GM18508 (cell line): ENCODE measurements around the gene ABAT.
"Not testable (repeated sequence)": the region's sequence is repeated elsewhere in the genome, so short reads cannot be mapped to it uniquely, and the experiment has no call there.

Experiments
- ATAC-seq: cut with Tn5 transposase; IDR thresholded peaks from one replicate; pipeline ENCODE4 v1.9.1; 2021; ENCODE audit warnings: moderate number of reproducible peaks; ENCODE audit not compliant: insufficient read depth, unreplicated experiment

ABAT gene

DNA sequence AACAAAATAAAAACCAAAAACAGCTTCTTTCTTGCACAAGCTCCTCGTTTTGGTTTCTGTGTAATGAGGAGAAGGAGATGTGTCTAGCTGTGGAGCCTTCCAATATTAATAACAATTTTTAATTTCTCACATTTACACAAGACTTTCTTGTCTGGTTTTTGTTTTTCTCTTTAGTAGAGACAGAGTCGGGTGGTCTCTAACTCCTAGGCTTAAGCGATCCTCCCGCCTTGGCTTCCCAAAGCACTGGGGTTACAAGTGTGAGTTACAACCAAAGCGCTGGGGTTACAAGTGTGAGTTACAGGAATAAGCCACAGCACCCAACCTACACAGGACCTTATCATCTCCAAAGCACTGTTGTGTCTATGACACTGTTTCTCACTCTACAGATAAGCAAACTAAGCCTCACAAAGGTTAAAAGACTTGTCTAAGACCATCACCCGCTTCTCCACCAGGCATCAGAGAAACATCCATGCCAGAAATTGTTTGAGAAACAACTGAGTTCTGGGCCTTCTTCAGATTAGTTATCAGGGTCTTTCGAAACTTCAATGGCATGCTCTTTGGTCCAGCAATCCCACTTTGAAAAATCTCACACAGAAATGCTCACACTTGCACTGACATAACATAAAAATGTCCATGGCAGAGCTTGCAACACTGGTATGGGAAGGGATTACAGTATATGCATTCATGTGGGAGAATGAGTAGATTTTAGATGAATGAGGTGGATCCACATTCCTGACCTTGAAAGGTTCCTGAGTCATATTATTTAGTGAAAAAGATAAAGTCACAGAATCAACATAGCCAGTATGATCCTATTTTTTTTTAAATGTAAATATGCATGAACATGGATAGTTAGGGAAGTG lies 3.9 kb downstream of the ABAT start:
- ATAC-seq = no peak

DNA sequence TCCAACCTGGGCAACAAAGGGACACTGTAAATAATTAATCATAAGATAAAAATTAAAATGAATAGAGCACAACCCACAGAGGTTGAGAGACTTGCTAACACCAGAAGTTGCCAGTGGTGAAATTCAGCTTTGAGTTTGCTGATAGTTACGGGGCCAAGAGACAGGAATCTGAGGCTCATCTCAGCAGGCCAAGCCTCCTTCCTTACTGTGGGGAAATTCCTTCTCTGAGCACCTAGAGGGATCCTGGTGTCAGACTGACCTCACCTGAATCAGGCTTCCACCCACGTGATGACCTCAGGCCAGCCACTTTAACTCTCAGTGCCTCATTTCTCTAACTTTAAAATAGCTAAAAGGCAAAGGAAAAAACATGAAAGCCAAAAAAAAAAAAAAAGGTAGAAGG lies 4.7 kb downstream of the ABAT start:
- no peak for ATAC-seq

DNA sequence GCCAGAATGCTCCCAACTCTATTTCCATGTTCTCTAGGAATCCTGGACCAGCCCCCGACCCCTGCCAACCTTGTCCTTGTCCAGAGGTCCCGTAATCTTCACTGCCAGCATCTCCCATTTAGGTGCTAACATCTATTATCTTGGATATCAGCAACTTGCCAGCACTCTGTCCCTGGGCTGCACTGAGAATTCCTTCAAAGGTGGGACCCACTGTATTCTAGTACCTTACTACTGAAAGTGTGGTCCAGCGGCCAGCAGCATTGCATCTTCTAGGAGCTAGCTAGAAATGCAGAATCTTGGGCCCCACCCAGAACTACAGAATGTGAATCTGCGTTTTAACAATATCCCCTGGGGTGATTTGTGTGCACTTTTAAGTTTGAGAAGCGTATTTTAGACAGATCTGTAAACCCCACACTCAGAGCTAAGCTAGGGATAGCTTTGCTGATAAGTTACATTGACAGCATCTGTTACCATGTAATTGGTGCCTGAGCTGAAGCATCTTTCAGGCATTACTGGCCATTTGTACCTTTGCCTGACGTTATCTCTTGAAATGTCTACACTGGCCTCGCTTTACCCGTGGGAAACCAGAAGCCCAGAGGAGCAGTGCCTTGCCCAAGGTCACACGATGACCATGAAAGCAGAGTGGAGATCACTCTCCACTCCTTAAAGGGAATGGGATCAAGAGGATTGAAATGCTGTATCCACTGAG lies 8.3 kb downstream of the ABAT start:
- ATAC-seq = no peak

DNA sequence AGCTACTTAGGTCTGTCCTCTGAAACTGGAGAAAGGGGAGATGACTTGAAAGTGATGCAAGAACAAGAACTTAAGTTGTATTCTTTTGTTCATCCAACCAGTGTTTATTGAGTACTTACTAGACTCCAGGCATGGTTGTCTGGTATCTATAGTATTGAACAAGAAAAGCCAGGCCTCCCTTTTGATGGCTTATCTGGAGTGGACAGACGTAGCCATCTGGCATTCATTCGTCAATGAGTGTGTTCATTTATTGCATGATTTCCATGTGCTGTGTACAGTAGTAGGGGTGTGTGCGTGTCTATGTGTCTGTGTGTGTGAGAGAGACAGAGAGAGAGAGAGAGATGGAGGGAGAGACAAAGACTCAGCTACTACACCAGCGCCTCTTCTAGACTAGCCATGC lies 9.2 kb downstream of the ABAT start:
- ATAC-seq = no peak

DNA sequence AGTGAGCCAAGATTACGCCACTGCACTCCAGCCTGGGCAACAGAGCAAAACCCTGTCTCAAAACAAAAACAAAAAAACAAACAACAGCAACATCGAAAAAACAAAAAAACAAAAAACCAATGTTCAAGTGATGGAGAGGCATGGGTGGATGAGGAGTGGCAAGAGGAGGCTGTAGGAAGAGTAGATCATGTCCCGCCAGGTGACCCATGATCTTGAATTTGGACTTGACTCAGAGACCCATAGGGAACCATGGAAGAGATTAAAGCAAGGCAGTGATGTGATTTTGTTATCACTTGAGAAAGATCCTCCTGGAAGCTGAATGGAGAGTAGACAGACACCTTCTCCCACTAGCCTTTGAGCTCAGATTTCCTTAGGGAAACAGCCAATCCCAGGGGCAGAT lies 11.2 kb downstream of the ABAT start:
- ATAC-seq = no peak

DNA sequence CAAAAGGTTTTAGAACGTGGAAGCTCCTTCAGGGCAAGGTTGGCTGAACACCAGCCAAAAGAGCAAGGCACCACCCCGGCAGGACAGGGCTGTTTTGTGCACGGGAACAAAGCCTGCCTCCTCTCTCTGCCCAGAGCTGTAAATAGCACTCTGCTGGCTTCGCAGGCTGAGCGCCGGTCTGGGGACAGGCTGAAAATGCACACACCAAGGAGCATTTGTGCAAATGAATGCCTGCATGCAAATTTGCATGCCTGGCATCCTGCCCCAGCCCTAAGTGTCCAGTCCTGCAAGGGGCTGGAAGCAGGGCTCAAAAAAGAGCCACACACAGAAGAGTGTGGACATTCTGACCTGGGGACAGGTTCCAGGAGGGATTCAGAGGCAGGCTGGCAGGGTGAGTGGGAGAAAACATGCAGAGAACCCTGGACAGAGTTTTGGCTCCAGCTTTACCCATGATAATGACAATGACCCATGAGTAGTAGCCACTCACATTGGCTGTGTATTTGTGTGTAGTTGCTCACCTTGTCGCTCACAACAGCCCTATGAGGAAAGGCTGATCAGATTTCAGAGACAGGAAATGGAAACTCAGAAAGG lies 11.7 kb downstream of the ABAT start:
- no peak for ATAC-seq

DNA sequence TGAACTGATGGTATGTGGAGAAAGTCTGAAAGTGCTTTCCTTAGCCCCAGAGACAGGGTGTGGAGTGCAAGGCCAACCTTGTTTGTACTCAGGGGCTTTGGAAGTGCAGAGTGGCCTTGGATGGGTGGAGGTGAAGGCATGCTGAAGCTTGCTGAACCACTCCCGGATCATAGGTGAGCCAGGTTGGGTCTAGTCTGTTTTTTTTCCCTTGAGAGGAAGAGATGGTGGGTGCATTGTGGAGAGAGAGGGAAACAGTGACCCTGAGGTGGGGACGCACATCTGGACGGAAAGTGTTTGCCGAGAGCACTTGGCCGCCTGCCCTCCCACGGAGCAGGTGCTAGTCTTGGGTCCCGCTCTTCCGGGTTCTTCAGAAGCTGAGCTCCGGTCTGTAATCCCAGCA lies 12.5 kb downstream of the ABAT start:
- ATAC-seq = no peak

DNA sequence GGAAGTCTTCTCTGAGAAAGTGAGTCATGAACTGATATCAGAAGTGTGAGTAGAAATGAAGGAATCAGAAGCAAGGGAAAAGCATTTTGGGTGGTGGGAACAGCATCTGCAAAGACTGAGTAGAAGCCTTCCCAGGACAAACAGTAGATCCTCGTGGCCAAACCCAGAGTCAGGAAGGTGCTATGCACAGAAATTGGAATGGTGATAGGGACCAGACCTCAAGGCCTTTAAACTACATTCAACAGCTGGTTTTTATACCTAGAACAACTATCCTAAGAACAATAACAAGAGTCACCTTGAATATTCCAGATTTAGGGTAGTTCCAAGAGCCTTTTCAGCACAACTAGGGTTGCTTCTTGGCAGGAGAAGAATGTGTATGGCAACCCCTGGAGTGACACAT lies 15.3 kb downstream of the ABAT start:
- no peak for ATAC-seq

DNA sequence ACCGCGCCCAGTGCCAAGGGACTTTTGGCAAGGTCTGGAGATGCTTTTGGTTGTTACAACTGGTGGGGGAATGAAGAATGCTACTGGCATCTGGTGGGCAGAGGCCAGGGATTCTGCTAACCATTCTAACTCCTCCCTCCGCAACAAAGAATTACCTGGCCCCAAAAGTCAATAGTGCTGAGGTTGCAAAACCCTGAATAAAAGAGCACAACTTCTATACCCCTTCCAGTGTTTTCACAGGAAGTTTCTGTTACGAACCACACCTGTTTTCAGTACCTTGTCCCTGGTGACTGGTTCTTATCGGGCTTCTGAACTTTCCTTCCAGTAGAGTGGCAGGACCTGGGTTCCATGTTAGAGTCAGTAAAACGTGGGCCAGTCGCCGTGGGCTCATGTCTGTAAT lies 17.3 kb downstream of the ABAT start:
- ATAC-seq = no peak

DNA sequence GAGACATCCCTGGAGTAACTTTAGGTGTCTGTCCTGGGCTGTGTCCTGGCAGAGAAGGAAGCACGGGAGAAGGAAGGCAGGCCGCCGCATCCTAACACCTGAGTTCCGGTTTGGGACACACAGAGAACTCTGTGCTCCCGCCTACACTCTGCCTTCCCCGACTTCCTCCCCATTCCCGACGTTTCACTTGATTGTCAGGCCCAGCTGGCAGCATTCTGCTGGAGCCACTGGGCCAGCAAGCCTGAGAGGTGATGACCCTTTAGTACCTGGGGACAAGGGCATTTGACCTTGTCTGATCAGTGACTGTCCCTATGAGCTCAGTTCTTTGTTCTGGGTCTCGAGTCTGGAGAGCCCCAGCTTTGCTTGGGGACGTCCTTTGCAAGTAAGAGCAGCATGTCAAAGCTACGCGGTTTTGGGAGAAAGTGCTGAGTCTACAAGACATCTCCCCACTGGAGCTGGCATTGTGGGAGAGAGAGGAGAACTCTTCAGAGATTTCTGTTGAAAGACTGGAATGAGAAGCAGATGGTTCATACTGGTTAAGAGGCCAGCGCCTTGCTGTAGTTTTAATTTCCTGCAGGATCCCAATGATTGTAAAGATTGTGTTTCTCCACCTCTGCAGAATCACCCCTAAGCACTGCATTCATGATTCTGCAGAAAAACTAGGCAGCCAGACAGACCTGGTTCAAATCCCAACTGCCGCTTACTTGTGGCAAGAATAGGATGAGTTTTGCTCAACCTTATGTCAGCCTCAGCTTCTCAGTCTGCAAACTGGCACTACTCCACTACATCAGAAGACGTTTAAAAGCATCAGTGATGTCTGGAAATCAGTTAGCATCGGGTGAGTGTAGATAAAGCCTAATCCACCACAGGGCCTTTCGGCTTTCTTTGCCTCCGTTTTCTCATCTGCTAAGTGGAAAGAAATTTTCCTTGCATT lies 20.6 kb downstream of the ABAT start:
- no peak for ATAC-seq

DNA sequence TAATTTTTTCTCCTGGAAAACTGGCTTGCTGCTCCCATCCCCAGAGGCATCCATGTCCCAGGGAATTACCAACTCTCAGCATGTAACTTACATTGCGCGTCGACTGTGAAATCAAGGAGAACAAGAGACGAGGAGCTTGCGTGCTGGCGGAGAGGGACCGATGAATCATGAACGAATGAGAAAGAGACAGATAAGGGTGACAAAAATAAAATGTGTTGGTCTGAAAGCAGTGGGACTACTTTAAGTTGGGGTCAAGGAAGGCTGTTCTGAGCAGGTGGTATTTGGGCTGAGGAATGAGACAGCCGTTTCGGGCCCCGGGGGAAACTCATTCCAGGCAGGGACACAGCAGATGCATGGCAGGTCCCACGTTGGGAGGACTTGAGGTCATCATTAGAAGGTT lies 22.5 kb downstream of the ABAT start:
- no peak for ATAC-seq

DNA sequence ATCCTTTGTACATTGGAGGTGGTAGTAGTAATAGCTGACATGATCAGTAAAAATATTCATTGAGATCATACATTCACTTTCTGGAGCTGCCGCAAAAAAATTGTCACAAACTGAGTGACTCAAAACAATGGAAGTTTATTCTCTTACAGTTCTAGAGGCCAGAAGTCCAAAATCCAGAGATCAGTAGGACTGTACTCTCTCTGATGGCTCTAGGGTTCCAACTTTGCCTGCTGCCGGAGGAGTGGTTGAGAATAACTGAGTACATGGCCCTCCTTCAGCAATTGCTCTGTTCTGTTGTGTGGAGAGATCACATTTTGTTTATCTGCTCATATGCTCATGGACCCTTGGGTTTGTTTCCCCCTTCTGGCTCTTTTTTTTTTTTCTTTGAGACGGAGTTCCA lies 23.5 kb downstream of the ABAT start:
- no peak for ATAC-seq

DNA sequence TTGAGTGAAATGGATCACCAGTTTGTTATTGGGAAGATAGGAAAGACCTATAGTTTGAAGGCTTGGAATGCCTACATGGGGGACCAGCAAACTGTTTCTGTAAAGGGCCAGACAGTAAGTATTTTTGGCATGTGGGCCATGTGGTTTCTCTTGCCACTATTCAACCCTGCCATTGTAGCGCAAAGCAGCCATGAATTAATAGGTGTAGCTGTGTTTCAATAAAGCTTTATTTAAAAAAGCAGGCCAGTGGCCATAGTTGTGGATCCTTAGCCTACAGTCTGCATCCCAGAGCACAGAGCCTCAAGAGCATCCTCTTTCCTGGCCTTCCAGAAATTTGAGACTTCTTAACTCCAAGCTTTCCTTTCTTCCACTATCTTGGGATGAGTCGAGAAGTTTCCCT lies 29.3 kb downstream of the ABAT start:
- ATAC-seq = no peak

DNA sequence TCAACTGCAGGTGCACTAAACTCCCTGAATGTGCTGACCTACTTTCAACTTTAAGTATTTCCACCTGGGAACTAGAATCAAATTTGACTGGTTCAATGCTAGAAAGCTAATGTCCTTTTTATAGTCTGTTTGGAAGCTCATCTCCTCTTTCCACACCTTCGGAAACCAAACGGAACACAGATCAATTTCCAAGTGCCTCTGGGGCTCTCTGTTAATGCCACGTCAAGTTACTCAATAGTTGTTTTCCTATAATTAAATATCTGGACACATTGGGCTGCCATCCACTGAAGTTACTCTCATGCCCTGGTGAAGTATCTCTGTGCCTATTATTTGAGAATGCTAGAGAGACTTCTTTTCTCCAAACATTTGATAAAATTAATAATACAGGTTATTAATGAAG lies 29.7 kb downstream of the ABAT start:
- no peak for ATAC-seq

DNA sequence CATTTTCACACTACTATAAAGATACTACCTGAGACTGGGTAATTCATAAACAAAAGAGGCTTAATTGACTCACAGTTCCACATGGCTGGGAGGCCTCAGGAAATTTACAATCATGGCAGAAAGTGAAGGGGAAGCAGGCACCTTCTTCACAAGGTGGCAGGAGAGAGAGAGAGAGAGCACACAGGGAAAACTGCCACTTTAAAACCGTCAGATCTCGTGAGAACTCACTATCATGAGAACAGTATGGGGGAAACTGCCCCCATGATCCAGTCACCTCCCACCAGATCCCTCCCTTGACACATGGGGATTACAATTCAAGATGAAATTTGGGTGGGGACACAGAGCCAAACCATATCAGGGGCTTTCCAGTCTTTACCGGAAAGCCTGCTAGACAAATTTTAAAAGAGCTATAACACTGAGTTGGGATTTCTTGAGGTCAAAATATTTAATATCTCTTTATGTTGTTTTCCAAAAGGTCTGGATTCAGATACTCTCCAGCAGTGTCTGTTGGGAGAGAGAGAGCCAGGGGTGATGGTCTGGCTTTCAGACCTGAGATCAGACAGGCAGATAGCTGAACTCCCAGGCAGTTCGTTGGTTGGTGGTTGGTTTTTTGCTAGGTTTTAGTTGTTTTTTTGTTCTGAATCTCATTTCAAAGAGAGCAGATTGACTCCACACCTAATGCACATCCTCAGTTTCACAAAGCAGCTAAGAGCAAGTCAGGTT lies 30.8 kb downstream of the ABAT start:
- not testable (repeated sequence) for ATAC-seq

DNA sequence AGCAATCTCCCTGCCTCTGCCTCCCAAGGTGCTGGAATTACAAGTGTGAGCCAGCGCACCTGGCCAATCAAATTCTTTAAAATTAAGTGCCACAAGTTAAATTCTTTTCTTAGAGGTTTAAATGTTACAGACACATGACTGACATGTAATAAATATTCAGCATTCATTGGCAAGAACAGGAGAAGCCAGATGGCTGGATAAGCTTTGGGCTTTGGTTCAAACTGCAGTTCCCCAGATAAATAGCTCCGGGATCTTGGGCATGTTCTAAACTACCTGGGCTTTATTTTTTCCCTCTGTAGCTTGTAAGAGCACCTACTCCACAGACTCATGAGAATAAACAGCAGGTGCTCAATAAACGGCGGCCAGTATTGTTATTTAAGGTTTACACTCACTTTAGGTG lies 34.1 kb downstream of the ABAT start:
- no peak for ATAC-seq

DNA sequence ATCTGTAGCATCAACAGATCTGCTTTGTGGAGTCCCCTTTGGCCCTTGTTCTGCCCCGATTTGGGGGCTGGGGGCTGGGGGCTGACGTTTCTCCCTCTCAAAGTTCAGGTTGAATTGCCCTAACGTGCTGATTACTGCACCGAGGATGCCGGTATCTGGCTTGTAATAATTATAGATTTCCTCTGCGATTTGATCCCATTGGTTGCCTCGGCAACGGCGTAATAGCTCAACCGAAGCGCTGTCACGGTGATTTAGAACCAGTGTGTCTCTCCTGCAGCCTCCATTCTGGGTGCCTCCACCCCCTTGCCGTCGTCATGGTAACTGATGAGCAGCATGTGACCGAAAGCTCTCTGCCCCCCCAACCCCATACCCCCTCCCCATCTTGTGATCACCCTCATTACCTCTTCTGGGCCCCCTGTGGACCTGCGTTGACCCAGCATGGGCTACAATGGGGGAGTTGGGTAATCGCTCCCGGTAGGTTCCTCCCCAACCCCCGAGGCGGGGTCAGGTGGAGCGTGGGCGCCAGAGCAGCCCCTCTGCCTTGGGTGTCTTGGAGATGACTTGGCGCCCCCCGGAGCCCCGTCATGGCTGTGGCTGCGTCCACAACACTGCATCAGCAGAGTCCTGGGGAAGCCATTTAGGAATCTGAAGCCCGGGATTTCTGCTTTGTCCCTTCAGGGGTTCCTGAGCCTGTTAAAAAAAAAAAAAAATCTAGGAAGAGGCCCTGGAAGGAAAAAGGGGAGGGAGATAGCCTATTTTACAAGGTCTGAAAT lies 38.4 kb downstream of the ABAT start:
- ATAC-seq = no peak

DNA sequence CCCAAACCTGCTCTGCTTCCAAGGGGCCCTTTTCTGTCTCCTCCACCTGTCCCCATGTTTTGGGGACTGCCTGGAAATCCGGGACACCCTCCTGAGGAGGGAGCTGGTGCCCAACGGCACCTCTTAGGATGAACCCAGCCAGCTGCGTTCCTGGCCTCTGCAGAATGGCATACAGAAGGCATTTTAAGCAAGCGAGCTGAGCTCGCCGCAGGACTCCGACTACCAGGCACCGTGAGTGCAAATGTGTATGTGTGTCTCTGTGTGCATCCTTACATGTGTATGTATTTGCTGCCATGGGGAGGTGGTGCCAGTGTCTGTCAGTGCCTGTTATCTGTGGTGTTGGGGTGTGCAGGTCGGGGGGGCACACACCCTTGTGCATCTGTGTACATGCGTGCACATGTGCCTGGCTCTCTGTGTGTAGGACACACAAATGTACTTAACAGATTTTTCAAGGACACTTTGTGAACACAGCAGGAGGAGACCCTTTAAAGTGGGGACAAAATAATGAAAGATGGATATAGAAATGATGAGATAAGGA lies 39.3 kb downstream of the ABAT start:
- ATAC-seq = no peak

DNA sequence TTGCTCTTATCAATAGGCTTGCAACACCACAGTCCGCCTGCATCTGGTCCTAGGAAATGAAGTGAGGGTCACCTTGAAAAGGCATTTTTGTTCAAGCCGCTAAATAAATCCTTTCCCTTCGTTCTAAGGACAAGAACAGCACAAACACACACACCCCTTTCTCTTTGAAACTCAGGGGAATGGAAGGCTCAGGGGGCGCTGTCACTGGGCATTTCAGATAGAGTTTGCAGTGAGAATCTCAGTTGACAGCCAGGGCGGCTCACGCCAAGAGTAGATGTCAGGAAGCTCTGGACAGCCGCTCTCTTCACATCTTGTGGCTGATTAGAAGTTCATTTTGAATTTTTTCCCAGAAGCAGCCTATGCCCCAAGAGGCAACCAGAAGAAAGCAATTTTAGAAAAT lies 39.8 kb downstream of the ABAT start:
- ATAC-seq = no peak
